Thoracic aorta (tissue), 2 donors: ENCODE measurements around the gene CRTC3. TPM values are rescaled to one million over a fixed set of nuclear protein-coding genes. Genes with fewer than 3 reads are reported as not detected.

Experiments
- ATAC-seq: fragments of 150-250 bp; one replicate; pipeline ENCODE4 v1.8.0; 2017; ENCODE audit warnings: low read depth; ENCODE audit not compliant: insufficient number of reproducible peaks, low FRiP score
- DNase-seq: peaks from one replicate; pipeline ENCODE4 v3.0.0-alpha.2; 2020; ENCODE audit warnings: low spot score
- H3K27ac ChIP-seq, 2 donors: fragments of 200-600 bp; sonication (generic); 1 replicate in 1 of 2; 2 replicates in 1 of 2; pipeline ENCODE4 v1.5.1; 2016; ENCODE audit warnings: mild to moderate bottlenecking in 2 of 2, moderate library complexity in 2 of 2
- H3K27me3 ChIP-seq: fragments of 200-600 bp; sonication (generic); replicated peaks from 2 replicates; pipeline ENCODE4 v1.6.0; 2016; ENCODE audit warnings: mild to moderate bottlenecking; ENCODE audit not compliant: insufficient read depth
- H3K36me3 ChIP-seq: fragments of 200-600 bp; sonication (generic); one replicate; pipeline ENCODE4 v1.5.1; 2016
- H3K4me1 ChIP-seq, 2 donors: fragments of 200-600 bp; sonication (generic); 1 replicate in 1 of 2; 2 replicates in 1 of 2; pipeline versions ENCODE4 v1.5.1 to v1.6.0; 2016; ENCODE audit warnings: low read depth in 2 of 2, mild to moderate bottlenecking in 1 of 2; ENCODE audit not compliant: control insufficient read depth in 1 of 2
- H3K4me3 ChIP-seq: fragments of 200-600 bp; sonication (generic); 2 replicates; pipeline ENCODE4 v1.5.1; 2016; ENCODE audit warnings: mild to moderate bottlenecking
- H3K9me3 ChIP-seq: fragments of 200-600 bp; sonication (generic); 2 replicates; pipeline ENCODE4 v1.5.1; 2016
- CTCF ChIP-seq: fragments of 200-600 bp; sonication (generic); IDR thresholded peaks from one replicate; pipeline ENCODE4 v1.5.1; 2019; ENCODE audit warnings: antibody characterized with exemption
- total RNA-seq, 2 donors: library from RNA; depleted of rRNA; stranded (reverse); fragments of >200 nt; gene quantifications; one replicate each; pipeline versions ENCODE4 v1.1.0 to v1.2.3, GENCODE V29; 2016

The CRTC3 gene
- total RNA-seq, 2 donors from 2014 or later, result 73.2 to 89.8 TPM

GRCh38 chr15:90638201-90638691, 108.5 kb downstream of the CRTC3 start:
- no peaks in the 10 kb centered on the region for H3K9me3 ChIP-seq
- no peak overlapping the region for H3K4me3 ChIP-seq
- ATAC-seq, result no peak
- H3K27me3 ChIP-seq, result no peaks in the 10 kb centered on the region
- no peak overlapping the region for H3K27ac ChIP-seq
- no peak for TF ChIP-seq CTCF
- H3K4me1 ChIP-seq, result no peaks in the 10 kb centered on the region
- DNase-seq, result no peak
- peaks cover 57% of the 10 kb centered on the region for H3K36me3 ChIP-seq

- Histone ChIP-seq H3K27ac (no peak overlapping the region), H3K4me3 (no peak overlapping the region), H3K27me3 (no peaks in the 10 kb centered on the region), H3K36me3 (peaks cover 54% of the 10 kb centered on the region), H3K4me1 (no peaks in the 10 kb centered on the region), H3K9me3 (no peaks in the 10 kb centered on the region)
- no peak for TF ChIP-seq CTCF
- no peak for DNase-seq
- no peak for ATAC-seq
These were observed 109.2 kb downstream of the CRTC3 start for GRCh38 chr15:90638963-90639362.

- Histone ChIP-seq H3K4me3 (no peak overlapping the region), H3K27me3 (no peaks in the 10 kb centered on the region), H3K27ac (no peak overlapping the region), H3K4me1 (no peaks in the 10 kb centered on the region), H3K9me3 (no peaks in the 10 kb centered on the region), H3K36me3 (peaks cover 51% of the 10 kb centered on the region)
- TF ChIP-seq CTCF, result no peak
- DNase-seq, result no peak
- no peak for ATAC-seq
These were observed 111.1 kb downstream of the CRTC3 start for GRCh38 chr15:90640862-90641261.

GRCh38 chr15:90641581-90642463, 112.1 kb downstream of the CRTC3 start:
- no peaks in the 10 kb centered on the region for H3K27me3 ChIP-seq
- peaks cover 51% of the 10 kb centered on the region for H3K36me3 ChIP-seq
- no peaks in the 10 kb centered on the region for H3K4me1 ChIP-seq
- H3K4me3 ChIP-seq, result no peak overlapping the region
- no peak overlapping the region for H3K27ac ChIP-seq
- DNase-seq (no peak), ATAC-seq (no peak)
- no peaks in the 10 kb centered on the region for H3K9me3 ChIP-seq
- TF ChIP-seq CTCF, result no peak

GRCh38 chr15:90642464-90643300, 113.0 kb downstream of the CRTC3 start:
- ATAC-seq (no peak), DNase-seq (no peak)
- H3K9me3 ChIP-seq, result no peaks in the 10 kb centered on the region
- no peaks in the 10 kb centered on the region for H3K27me3 ChIP-seq
- no peaks in the 10 kb centered on the region for H3K4me1 ChIP-seq
- no peak for TF ChIP-seq CTCF
- H3K27ac ChIP-seq, result no peak overlapping the region
- no peak overlapping the region for H3K4me3 ChIP-seq
- peaks cover 51% of the 10 kb centered on the region for H3K36me3 ChIP-seq
